Endothelial cell of umbilical vein (primary cell): ENCODE data around the gene CALU. TPM values are rescaled to one million over a fixed set of nuclear protein-coding genes. Genes with fewer than 3 reads are reported as not detected.

Source experiments
- BruUV-seq: library from RNA; stranded (reverse); fragments of 400-500 nt; replicated peaks from 2 replicates; lab custom pipeline; 2021; lab: Mats Ljungman, UMichigan
- CTCF ChIA-PET: fragments of 300-600, 350-600 bp; sonication (Branson Sonifier 250); formaldehyde crosslinking; loops from one replicate; lab custom pipeline; 2021; ENCODE audit warnings: antibody characterized with exemption, inconsistent platforms; lab: Charles Lee
- POLR2A ChIA-PET: fragments of 300-600, 350-600 bp; sonication (Branson Sonifier 250); formaldehyde crosslinking; loops from one replicate; lab custom pipeline; 2021; ENCODE audit warnings: antibody characterized with exemption, inconsistent platforms; lab: Charles Lee
- DNase-seq: peaks from one replicate; pipeline ENCODE4 v3.0.0-alpha.2; 2011; ENCODE audit warnings: low read depth, low spot score
- FAIRE-seq: peaks from 2 replicates; lab custom pipeline; 2011; peaks lifted over from hg19 to GRCh38; lab: Jason Lieb, UNC
- H2AFZ ChIP-seq: 2 replicates; pipeline ENCODE4 v1.6.0; 2012; ENCODE audit warnings: low read depth, low read length, control low read depth, inconsistent platforms
- H3K27ac ChIP-seq: 2 replicates; pipeline ENCODE4 v1.5.1; 2011; ENCODE audit warnings: low read depth, mild to moderate bottlenecking, control low read depth, low read length, moderate library complexity; ENCODE audit not compliant: insufficient read depth
- H3K27me3 ChIP-seq, 2 experiments: 2 replicates each; pipeline versions ENCODE4 v1.6.0 to v1.6.1; 2011; ENCODE audit warnings: low read length in 2 of 2, mixed read lengths in 1 of 2; ENCODE audit not compliant: control insufficient read depth in 2 of 2, insufficient read depth in 2 of 2
- H3K36me3 ChIP-seq, 2 experiments: 2 replicates in 1 of 2; 3 replicates in 1 of 2; pipeline ENCODE4 v1.5.1; 2011; ENCODE audit warnings: low read length in 2 of 2, mild to moderate bottlenecking in 1 of 2, moderate library complexity in 1 of 2; ENCODE audit not compliant: control insufficient read depth in 2 of 2, insufficient read depth in 2 of 2; ENCODE audit errors: extremely low read depth in 1 of 2
- H3K4me1 ChIP-seq: 3 replicates; pipeline ENCODE4 v1.5.1; 2011; ENCODE audit warnings: mild to moderate bottlenecking, low read length; ENCODE audit not compliant: control insufficient read depth, insufficient read depth; ENCODE audit errors: extremely low read depth
- H3K4me2 ChIP-seq: 2 replicates; pipeline ENCODE4 v1.6.1; 2011; ENCODE audit warnings: low read length, control low read depth, mixed read lengths; ENCODE audit not compliant: insufficient read depth
- H3K4me3 ChIP-seq, 3 experiments: fragments of 200-600 bp in 1 of 3; sonication (generic), shearing (Covaris generic) in 1 of 3; replicated peaks in 1 of 3; 2 replicates each; pipeline ENCODE4 v1.5.1; 2011 to 2016; ENCODE audit warnings: control low read depth in 3 of 3, low read length in 3 of 3, mild to moderate bottlenecking in 2 of 3, inconsistent platforms in 1 of 3, low read depth in 1 of 3, moderate library complexity in 1 of 3; ENCODE audit not compliant: insufficient read depth in 1 of 3
- H3K79me2 ChIP-seq: 2 replicates; pipeline ENCODE4 v1.6.0; 2012; ENCODE audit warnings: low read length, inconsistent platforms; ENCODE audit not compliant: control insufficient read depth, insufficient read depth
- H3K9ac ChIP-seq: replicated peaks from 2 replicates; pipeline ENCODE3; 2011; ENCODE audit warnings: low read length, control low read depth; ENCODE audit not compliant: insufficient read depth; ENCODE audit errors: extremely low read depth
- H3K9me1 ChIP-seq: replicated peaks from 3 replicates; pipeline ENCODE4 v1.6.0; 2011; ENCODE audit warnings: mild to moderate bottlenecking, low read length; ENCODE audit not compliant: control insufficient read depth, insufficient read depth; ENCODE audit errors: extremely low read depth
- H3K9me3 ChIP-seq: replicated peaks from 2 replicates; pipeline ENCODE4 v1.5.1; 2012; ENCODE audit warnings: low read length, inconsistent platforms; ENCODE audit not compliant: control insufficient read depth, insufficient read depth
- H4K20me1 ChIP-seq: replicated peaks from 2 replicates; pipeline ENCODE3; 2011; ENCODE audit warnings: mild to moderate bottlenecking, low read length; ENCODE audit not compliant: control insufficient read depth, insufficient read depth; ENCODE audit errors: extremely low read depth
- EZH2 ChIP-seq: IDR thresholded peaks from 2 replicates; pipeline ENCODE4 v1.6.1; 2012; ENCODE audit warnings: borderline replicate concordance, low read depth, mild to moderate bottlenecking, moderate library complexity, low read length, inconsistent platforms; ENCODE audit not compliant: severe bottlenecking
- JUN ChIP-seq: IDR thresholded peaks from 2 replicates; pipeline ENCODE4 v1.6.1; 2011; ENCODE audit warnings: borderline replicate concordance, low read depth; ENCODE audit not compliant: insufficient read length, insufficient read depth
- MYC ChIP-seq: IDR thresholded peaks from one replicate; pipeline ENCODE4 v1.6.1; 2011; ENCODE audit warnings: mild to moderate bottlenecking, low read depth, low read length
- POLR2A ChIP-seq: IDR thresholded peaks from 2 replicates; pipeline ENCODE4 v1.6.1; 2012; ENCODE audit warnings: low read depth, mild to moderate bottlenecking, control low read depth, low read length
- POLR2AphosphoS5 ChIP-seq: IDR thresholded peaks from 2 replicates; pipeline ENCODE4 v1.6.1; 2012; ENCODE audit warnings: low read depth, mild to moderate bottlenecking, control low read depth, low read length, moderate library complexity; ENCODE audit not compliant: insufficient read depth
- dilution Hi-C: fragments of 300-500 bp; cut with MboI; formaldehyde crosslinking; loops from one replicate; pipeline ENCODE4 v1.15.0; 2019; ENCODE audit warnings: low sequenced_read_pairs; ENCODE audit not compliant: extremely low pct_ligation_motif_present
- intact Hi-C: fragments of 100-400 bp; cut with micrococcal nuclease; formaldehyde crosslinking; loops from one replicate; pipeline ENCODE4 v1.10.0; 2022
- polyA plus RNA-seq, 4 experiments: library from polyadenylated mRNA; depleted of rRNA in 3 of 4; stranded (reverse) in 3 of 4; unstranded in 1 of 4; fragments of >200 nt; gene quantifications; 2 replicates each; pipeline versions ENCODE4 v1.2.1 to v1.2.3, GENCODE V29; 2011 to 2012; ENCODE audit warnings: missing spikeins in 1 of 4
- total RNA-seq: library from RNA; stranded (reverse); gene quantifications from 2 replicates; pipeline ENCODE4 v1.2.3, GENCODE V29; 2021
- TF ChIP-seq, protein P1 (sequence below): IDR thresholded peaks from 2 replicates; pipeline ENCODE4 v1.6.1; 2011; ENCODE audit not compliant: insufficient read depth, insufficient read length
- TF ChIP-seq, protein P2 (sequence below), 2 donors: IDR thresholded peaks; 1 replicate in 1 of 2; 2 replicates in 1 of 2; pipeline ENCODE4 v1.5.1; 2011; ENCODE audit warnings: low read length in 2 of 2, mild to moderate bottlenecking in 2 of 2, moderate library complexity in 2 of 2, control low read depth in 1 of 2, inconsistent platforms in 1 of 2, low read depth in 1 of 2; ENCODE audit not compliant: insufficient read depth in 1 of 2; ENCODE audit errors: extremely low read depth in 1 of 2

CALU gene
- total and polyA plus RNA-seq, 2 donors (not counting 3 experiments of a cell fraction or from before 2014, with no cell fraction given) = 135 to 257 TPM

DNA sequence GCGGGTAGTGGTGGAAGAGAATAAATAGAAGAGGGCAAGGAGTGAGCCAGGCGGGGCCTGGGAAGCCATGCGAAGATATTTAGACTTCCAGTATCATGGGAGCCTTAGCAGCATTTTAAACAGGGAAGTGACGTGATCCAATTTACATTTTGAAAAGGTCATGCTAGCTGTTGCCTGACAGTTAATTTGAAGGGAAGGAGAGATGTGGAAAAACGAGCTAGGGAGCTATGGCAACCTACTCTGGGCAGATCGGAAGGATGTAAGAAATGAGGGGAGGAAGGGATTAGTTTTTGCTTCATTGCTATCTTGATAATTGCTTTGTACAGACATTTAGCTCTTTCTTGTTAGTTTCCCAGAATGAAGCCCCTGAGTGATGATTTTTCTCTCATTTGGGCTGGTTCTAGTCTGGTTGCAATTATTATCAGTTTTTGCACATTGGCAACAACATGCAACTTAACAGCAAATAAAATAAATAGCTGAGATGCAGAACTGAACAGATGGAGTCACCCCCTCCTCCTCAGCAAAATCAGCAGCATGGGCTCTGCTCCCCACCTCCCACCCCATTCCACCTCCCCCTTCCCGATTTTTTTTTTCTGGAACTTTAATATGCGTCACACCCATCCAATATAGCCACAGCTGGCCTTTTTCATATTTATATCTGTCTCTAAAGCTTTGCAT is 13.0 kb upstream of the CALU start:
- TF ChIP-seq, protein P1, sequence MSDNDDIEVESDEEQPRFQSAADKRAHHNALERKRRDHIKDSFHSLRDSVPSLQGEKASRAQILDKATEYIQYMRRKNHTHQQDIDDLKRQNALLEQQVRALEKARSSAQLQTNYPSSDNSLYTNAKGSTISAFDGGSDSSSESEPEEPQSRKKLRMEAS = no peak
- no peak for TF ChIP-seq JUN
- TF ChIP-seq MYC = no peak
- TF ChIP-seq POLR2AphosphoS5 = no peak
- TF ChIP-seq, protein P2, sequence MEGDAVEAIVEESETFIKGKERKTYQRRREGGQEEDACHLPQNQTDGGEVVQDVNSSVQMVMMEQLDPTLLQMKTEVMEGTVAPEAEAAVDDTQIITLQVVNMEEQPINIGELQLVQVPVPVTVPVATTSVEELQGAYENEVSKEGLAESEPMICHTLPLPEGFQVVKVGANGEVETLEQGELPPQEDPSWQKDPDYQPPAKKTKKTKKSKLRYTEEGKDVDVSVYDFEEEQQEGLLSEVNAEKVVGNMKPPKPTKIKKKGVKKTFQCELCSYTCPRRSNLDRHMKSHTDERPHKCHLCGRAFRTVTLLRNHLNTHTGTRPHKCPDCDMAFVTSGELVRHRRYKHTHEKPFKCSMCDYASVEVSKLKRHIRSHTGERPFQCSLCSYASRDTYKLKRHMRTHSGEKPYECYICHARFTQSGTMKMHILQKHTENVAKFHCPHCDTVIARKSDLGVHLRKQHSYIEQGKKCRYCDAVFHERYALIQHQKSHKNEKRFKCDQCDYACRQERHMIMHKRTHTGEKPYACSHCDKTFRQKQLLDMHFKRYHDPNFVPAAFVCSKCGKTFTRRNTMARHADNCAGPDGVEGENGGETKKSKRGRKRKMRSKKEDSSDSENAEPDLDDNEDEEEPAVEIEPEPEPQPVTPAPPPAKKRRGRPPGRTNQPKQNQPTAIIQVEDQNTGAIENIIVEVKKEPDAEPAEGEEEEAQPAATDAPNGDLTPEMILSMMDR (IDR thresholded peaks at IDR 0.05; ENCODE audit: extremely low read depth in 1 of 2, insufficient read depth in 1 of 2, low read depth in 1 of 2, low read length in 2 of 2) = no peak
- TF ChIP-seq EZH2 = no peak
- TF ChIP-seq POLR2A = no peak
- Histone ChIP-seq H3K9me3 (no peaks in the 10 kb centered on the region), H3K27me3 (peaks cover 18 to 20% of the 10 kb centered on the region in 2 experiments), H2AFZ (no peak overlapping the region), H3K4me1 (no peaks in the 10 kb centered on the region), H3K4me2 (no peak overlapping the region), H3K4me3 (no peak overlapping the region), H3K9me1 (no peaks in the 10 kb centered on the region), H4K20me1 (no peaks in the 10 kb centered on the region), H3K9ac (no peak overlapping the region), H3K79me2 (no peaks in the 10 kb centered on the region), H3K27ac (no peak overlapping the region), H3K36me3 (no peaks in the 10 kb centered on the region)
- BruUV-seq = no TSS peak
- DNase-seq (no peak), FAIRE-seq (no peak)
- CTCF ChIA-PET = interaction anchor here (0.7 to 2.3 kb wide), 5 partner anchors 9 to 157 kb away, joined by 3 to 9 read pairs (median 4); no protein-coding TSS in a partner anchor
- intact Hi-C loops (no loop called here), dilution Hi-C loops (no loop called here)
- POLR2A ChIA-PET = interaction anchor here (1.6 kb wide), 1 partner anchor 13 kb away, joined by 4 read pairs; the partner anchor contains the start of gene CALU
